Caki2 (cell line): Measurements from ENCODE around the gene NSUN6. TPM values are rescaled to one million over a fixed set of nuclear protein-coding genes. Genes with fewer than 3 reads are reported as not detected.

Experiments used
- DNase-seq: peaks from one replicate; pipeline ENCODE4 v3.0.0-alpha.2; 2015; ENCODE audit warnings: low read depth
- in situ Hi-C: cut with HindIII; loops from 2 replicates; pipeline ENCODE4 v1.10.0; 2016; ENCODE audit warnings: low sequenced_read_pairs, low pct_unique_long_range_greater_than_20kb, mixed read lengths
- total RNA-seq: library from RNA; depleted of rRNA; stranded (reverse); fragments of >200 nt; shearing (Covaris generic); gene quantifications from 2 replicates; pipeline ENCODE4 v1.2.3, GENCODE V29; 2014; ENCODE audit warnings: low replicate concordance

Gene NSUN6
- total RNA-seq, 1 experiment from 2014 or later: 3.6 TPM

GRCh38 chr10:18539335-18539734 is 112.1 kb downstream of the NSUN6 start:
- in situ Hi-C loops: no loop called here
- DNase-seq: no peak

- in situ Hi-C loops: no loop called here
- no peak for DNase-seq
These were observed 117.5 kb downstream of the NSUN6 start for GRCh38 chr10:18533896-18534295.

- in situ Hi-C loops: no loop called here
These were observed 118.4 kb downstream of the NSUN6 start for GRCh38 chr10:18532881-18533535.

GRCh38 chr10:18528292-18528691 is 123.1 kb downstream of the NSUN6 start:
- DNase-seq: no peak
- in situ Hi-C loops: no loop called here

More at GRCh38 chr10:18532881-18533535, 118.4 kb downstream of the NSUN6 start:
- DNase-seq: no peak

- DNase-seq: no peak
- in situ Hi-C loops: no loop called here
These were observed 123.7 kb downstream of the NSUN6 start for GRCh38 chr10:18527687-18528086.

- DNase-seq: no peak
- in situ Hi-C loops: no loop called here
These were observed 127.5 kb downstream of the NSUN6 start for GRCh38 chr10:18523858-18524257.

- in situ Hi-C loops: no loop called here
These were observed 128.4 kb downstream of the NSUN6 start for GRCh38 chr10:18523025-18523424.

GRCh38 chr10:18516851-18517250 is 134.5 kb downstream of the NSUN6 start:
- no peak for DNase-seq
- in situ Hi-C loops: no loop called here

More at GRCh38 chr10:18523025-18523424, 128.4 kb downstream of the NSUN6 start:
- no peak for DNase-seq

GRCh38 chr10:18514537-18514936 is 136.8 kb downstream of the NSUN6 start:
- DNase-seq: no peak
- in situ Hi-C loops: no loop called here

GRCh38 chr10:18508587-18508986 is 142.8 kb downstream of the NSUN6 start:
- DNase-seq: no peak
- in situ Hi-C loops: no loop called here

GRCh38 chr10:18505456-18506118 is 145.8 kb downstream of the NSUN6 start:
- in situ Hi-C loops: no loop called here
- DNase-seq: no peak

- in situ Hi-C loops: no loop called here
- no peak for DNase-seq
These were observed 147.2 kb downstream of the NSUN6 start for GRCh38 chr10:18504161-18504560.

GRCh38 chr10:18501629-18502028 is 149.8 kb downstream of the NSUN6 start:
- in situ Hi-C loops: no loop called here
- DNase-seq: no peak

- DNase-seq: peak; percentile 4
- in situ Hi-C loops: no loop called here
These were observed 150.2 kb downstream of the NSUN6 start for GRCh38 chr10:18501198-18501597.

- DNase-seq: no peak
- in situ Hi-C loops: no loop called here
These were observed 150.8 kb downstream of the NSUN6 start for GRCh38 chr10:18500576-18500975.

GRCh38 chr10:18498998-18499397 is 152.4 kb downstream of the NSUN6 start:
- in situ Hi-C loops: no loop called here
- no peak for DNase-seq

GRCh38 chr10:18497806-18498369 is 153.5 kb downstream of the NSUN6 start:
- no peak for DNase-seq
- in situ Hi-C loops: no loop called here
